Type B pancreatic cell (in vitro differentiated cells): Measurements from ENCODE around the gene ABCG8. TPM values are rescaled to one million over a fixed set of nuclear protein-coding genes. Genes with fewer than 3 reads are reported as not detected.

Experiments
- DNase-seq: peaks from one replicate; pipeline ENCODE4 v3.0.0; 2021; ENCODE audit warnings: mixed read lengths; ENCODE audit not compliant: unreplicated experiment; ENCODE audit errors: extremely low spot score
- H3K27ac Mint-ChIP-seq: 2 replicates; pipeline ENCODE4 v1.8.0; 2021; ENCODE audit warnings: mild to moderate bottlenecking, mixed read lengths
- H3K27me3 Mint-ChIP-seq: 2 replicates; pipeline ENCODE4 v1.8.0; 2021; ENCODE audit warnings: mixed read lengths
- H3K36me3 Mint-ChIP-seq: 2 replicates; pipeline ENCODE4 v1.8.0; 2021; ENCODE audit warnings: mixed read lengths
- H3K4me1 Mint-ChIP-seq: one replicate; pipeline ENCODE4 v1.8.0; 2021; ENCODE audit warnings: mixed read lengths; ENCODE audit not compliant: unreplicated experiment
- H3K4me3 Mint-ChIP-seq: 2 replicates; pipeline ENCODE4 v1.8.0; 2021; ENCODE audit warnings: mild to moderate bottlenecking, mixed read lengths
- H3K9me3 Mint-ChIP-seq: 2 replicates; pipeline ENCODE4 v1.8.0; 2021; ENCODE audit warnings: mixed read lengths
- CTCF ChIP-seq: fragments of 200-600 bp; sonication (generic); conservative IDR thresholded peaks from 2 replicates; pipeline ENCODE4 v1.5.0; 2021; ENCODE audit warnings: antibody characterized with exemption, mild to moderate bottlenecking
- total RNA-seq: library from RNA; stranded (reverse); gene quantifications from 2 replicates; pipeline ENCODE4 v1.2.1, GENCODE V29; 2021; ENCODE audit warnings: low replicate concordance

Gene ABCG8
- total RNA-seq, 1 donor from 2014 or later: not detected

GRCh38 chr2:43837831-43838559, 776 bp upstream of the ABCG8 start:
- Mint-ChIP-seq H3K4me3 (no peak overlapping the region), H3K27me3 (no peaks in the 10 kb centered on the region), H3K27ac (no peak overlapping the region), H3K9me3 (no peaks in the 10 kb centered on the region), H3K4me1 (no peaks in the 10 kb centered on the region), H3K36me3 (no peaks in the 10 kb centered on the region)
- TF ChIP-seq CTCF: no peak
- peak; percentile 57 for DNase-seq

- Mint-ChIP-seq H3K4me1 (no peaks in the 10 kb centered on the region), H3K27ac (no peak overlapping the region), H3K9me3 (no peaks in the 10 kb centered on the region), H3K36me3 (no peaks in the 10 kb centered on the region), H3K27me3 (no peaks in the 10 kb centered on the region), H3K4me3 (no peak overlapping the region)
- TF ChIP-seq CTCF: no peak
- DNase-seq: peak; percentile 40
Measured at GRCh38 chr2:43839776-43840564, 1.2 kb downstream of the ABCG8 start.

- no peaks in the 10 kb centered on the region for H3K4me1 Mint-ChIP-seq
Measured at GRCh38 chr2:43840965-43841364, 2.2 kb downstream of the ABCG8 start.

GRCh38 chr2:43841949-43842865, 3.4 kb downstream of the ABCG8 start:
- H3K9me3 Mint-ChIP-seq: no peaks in the 10 kb centered on the region
- peak; percentile 37 for DNase-seq
- H3K4me1 Mint-ChIP-seq: no peaks in the 10 kb centered on the region
- TF ChIP-seq CTCF: no peak
- no peak overlapping the region for H3K27ac Mint-ChIP-seq
- no peaks in the 10 kb centered on the region for H3K36me3 Mint-ChIP-seq
- no peak overlapping the region for H3K4me3 Mint-ChIP-seq
- H3K27me3 Mint-ChIP-seq: no peaks in the 10 kb centered on the region

More at GRCh38 chr2:43840965-43841364, 2.2 kb downstream of the ABCG8 start:
- no peak for TF ChIP-seq CTCF
- Mint-ChIP-seq H3K9me3 (no peaks in the 10 kb centered on the region), H3K27ac (no peak overlapping the region), H3K27me3 (no peaks in the 10 kb centered on the region), H3K4me3 (no peak overlapping the region), H3K36me3 (no peaks in the 10 kb centered on the region)
- peak; percentile 25 for DNase-seq

GRCh38 chr2:43842866-43843226, 4.1 kb downstream of the ABCG8 start:
- Mint-ChIP-seq H3K27me3 (no peaks in the 10 kb centered on the region), H3K4me3 (no peak overlapping the region), H3K4me1 (no peaks in the 10 kb centered on the region), H3K27ac (no peak overlapping the region), H3K9me3 (no peaks in the 10 kb centered on the region), H3K36me3 (no peaks in the 10 kb centered on the region)
- DNase-seq: no peak
- no peak for TF ChIP-seq CTCF
